ENCODE measurements around the gene SCD. TPM values are rescaled to one million over a fixed set of nuclear protein-coding genes. Genes with fewer than 3 reads are reported as not detected.

SCD gene
- total and polyA plus RNA-seq, 2 of the 13 experiments (the other 11 are each of a cell fraction or from before 2014, with no cell fraction given): 492 to 512 TPM

DNA sequence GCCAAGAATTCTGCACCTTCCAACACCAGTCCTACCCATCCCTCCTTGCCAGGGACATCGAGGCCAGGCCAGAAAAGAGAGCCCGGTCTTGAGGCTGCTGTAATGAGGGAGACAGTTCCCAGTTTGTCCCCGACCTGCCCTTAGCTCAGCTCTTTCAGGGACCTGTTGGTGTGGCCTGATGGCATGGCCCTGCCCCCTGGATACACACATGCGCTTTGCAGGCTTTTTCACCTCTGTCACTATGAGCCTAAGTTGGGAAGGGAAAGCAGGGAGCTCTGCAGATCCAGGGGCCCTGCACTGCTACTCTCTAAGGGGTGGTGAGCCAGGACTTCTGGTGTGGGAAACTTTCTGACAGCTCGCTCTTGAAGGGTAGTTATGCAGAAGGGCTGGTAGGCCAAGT is 2.1 kb downstream of the SCD start (continued):
- TF ChIP-seq, protein P1, sequence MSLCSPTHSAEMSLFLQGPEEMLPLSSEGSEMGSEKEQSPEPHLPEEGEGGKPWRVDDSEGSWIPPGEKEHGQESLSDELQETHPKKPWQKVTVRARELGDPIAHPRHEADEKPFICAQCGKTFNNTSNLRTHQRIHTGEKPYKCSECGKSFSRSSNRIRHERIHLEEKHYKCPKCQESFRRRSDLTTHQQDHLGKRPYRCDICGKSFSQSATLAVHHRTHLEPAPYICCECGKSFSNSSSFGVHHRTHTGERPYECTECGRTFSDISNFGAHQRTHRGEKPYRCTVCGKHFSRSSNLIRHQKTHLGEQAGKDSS (CRISPR knock-in tag; IDR thresholded peaks at IDR 0.05; ENCODE audit: borderline replicate concordance, low read depth): no peak
- TF ChIP-seq ZNF430 (CRISPR knock-in tag; IDR thresholded peaks at IDR 0.05) (no peak), RBFOX2 (IDR thresholded peaks at IDR 0.05; ENCODE audit: low read depth, low read length) (0 out of 2 replicates have a peak, but pooled peaks have one; percentile 37), ZNF510 (CRISPR knock-in tag; IDR thresholded peaks at IDR 0.05; ENCODE audit: low read depth) (no peak), NFIC (IDR thresholded peaks at IDR 0.05; ENCODE audit: low read length) (no peak), KDM6A (CRISPR knock-in tag; IDR thresholded peaks at IDR 0.05; ENCODE audit: low read depth) (no peak), REL (CRISPR knock-in tag; conservative IDR thresholded peaks at IDR 0.05) (no peak), ZNF12 (CRISPR knock-in tag; IDR thresholded peaks at IDR 0.05) (no peak), ZNF777 (CRISPR knock-in tag; IDR thresholded peaks at IDR 0.05) (no peak), ZNF570 (CRISPR knock-in tag; IDR thresholded peaks at IDR 0.05; ENCODE audit: borderline replicate concordance) (no peak), KLF9 (CRISPR knock-in tag; IDR thresholded peaks at IDR 0.05; ENCODE audit: low read depth) (no peak), MAZ (IDR thresholded peaks at IDR 0.05; ENCODE audit: borderline replicate concordance, low read depth, low read length) (no peak), MAZ (CRISPR knock-in tag; IDR thresholded peaks at IDR 0.05; ENCODE audit: low read depth) (no peak)
- TF ChIP-seq, protein P2, sequence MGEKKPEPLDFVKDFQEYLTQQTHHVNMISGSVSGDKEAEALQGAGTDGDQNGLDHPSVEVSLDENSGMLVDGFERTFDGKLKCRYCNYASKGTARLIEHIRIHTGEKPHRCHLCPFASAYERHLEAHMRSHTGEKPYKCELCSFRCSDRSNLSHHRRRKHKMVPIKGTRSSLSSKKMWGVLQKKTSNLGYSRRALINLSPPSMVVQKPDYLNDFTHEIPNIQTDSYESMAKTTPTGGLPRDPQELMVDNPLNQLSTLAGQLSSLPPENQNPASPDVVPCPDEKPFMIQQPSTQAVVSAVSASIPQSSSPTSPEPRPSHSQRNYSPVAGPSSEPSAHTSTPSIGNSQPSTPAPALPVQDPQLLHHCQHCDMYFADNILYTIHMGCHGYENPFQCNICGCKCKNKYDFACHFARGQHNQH (CRISPR knock-in tag; IDR thresholded peaks at IDR 0.05): no peak
- TF ChIP-seq, protein P3, sequence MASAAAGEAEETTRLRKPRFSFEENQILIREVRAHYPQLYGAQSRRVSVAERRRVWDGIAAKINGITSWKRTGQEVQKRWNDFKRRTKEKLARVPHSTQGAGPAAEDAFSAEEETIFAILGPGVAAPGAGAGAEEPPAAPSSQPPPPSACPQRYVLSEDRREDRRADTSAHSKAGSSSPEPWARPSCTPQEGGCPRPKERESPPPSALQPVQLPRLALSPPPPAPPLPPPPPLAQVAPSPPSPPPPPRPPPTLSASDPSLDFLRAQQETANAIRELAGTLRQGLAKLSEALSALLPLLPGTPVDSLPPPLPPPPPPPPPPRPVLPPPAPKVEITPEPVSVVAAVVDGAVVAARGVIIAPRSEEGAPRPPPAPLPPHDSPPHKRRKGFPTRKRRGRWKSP (CRISPR knock-in tag; IDR thresholded peaks at IDR 0.05): 0 out of 2 replicates have a peak, but pooled peaks have one; percentile 36
- TF ChIP-seq, protein P4, sequence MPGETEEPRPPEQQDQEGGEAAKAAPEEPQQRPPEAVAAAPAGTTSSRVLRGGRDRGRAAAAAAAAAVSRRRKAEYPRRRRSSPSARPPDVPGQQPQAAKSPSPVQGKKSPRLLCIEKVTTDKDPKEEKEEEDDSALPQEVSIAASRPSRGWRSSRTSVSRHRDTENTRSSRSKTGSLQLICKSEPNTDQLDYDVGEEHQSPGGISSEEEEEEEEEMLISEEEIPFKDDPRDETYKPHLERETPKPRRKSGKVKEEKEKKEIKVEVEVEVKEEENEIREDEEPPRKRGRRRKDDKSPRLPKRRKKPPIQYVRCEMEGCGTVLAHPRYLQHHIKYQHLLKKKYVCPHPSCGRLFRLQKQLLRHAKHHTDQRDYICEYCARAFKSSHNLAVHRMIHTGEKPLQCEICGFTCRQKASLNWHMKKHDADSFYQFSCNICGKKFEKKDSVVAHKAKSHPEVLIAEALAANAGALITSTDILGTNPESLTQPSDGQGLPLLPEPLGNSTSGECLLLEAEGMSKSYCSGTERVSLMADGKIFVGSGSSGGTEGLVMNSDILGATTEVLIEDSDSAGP (CRISPR knock-in tag; IDR thresholded peaks at IDR 0.05; ENCODE audit: borderline replicate concordance): peak; percentile 36; the same call in 1 of the 2 replicates
- TF ChIP-seq, protein P5, sequence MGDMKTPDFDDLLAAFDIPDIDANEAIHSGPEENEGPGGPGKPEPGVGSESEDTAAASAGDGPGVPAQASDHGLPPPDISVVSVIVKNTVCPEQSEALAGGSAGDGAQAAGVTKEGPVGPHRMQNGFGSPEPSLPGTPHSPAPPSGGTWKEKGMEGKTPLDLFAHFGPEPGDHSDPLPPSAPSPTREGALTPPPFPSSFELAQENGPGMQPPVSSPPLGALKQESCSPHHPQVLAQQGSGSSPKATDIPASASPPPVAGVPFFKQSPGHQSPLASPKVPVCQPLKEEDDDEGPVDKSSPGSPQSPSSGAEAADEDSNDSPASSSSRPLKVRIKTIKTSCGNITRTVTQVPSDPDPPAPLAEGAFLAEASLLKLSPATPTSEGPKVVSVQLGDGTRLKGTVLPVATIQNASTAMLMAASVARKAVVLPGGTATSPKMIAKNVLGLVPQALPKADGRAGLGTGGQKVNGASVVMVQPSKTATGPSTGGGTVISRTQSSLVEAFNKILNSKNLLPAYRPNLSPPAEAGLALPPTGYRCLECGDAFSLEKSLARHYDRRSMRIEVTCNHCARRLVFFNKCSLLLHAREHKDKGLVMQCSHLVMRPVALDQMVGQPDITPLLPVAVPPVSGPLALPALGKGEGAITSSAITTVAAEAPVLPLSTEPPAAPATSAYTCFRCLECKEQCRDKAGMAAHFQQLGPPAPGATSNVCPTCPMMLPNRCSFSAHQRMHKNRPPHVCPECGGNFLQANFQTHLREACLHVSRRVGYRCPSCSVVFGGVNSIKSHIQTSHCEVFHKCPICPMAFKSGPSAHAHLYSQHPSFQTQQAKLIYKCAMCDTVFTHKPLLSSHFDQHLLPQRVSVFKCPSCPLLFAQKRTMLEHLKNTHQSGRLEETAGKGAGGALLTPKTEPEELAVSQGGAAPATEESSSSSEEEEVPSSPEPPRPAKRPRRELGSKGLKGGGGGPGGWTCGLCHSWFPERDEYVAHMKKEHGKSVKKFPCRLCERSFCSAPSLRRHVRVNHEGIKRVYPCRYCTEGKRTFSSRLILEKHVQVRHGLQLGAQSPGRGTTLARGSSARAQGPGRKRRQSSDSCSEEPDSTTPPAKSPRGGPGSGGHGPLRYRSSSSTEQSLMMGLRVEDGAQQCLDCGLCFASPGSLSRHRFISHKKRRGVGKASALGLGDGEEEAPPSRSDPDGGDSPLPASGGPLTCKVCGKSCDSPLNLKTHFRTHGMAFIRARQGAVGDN (CRISPR knock-in tag; IDR thresholded peaks at IDR 0.05): peak; percentile 53
- TF ChIP-seq, protein P6, sequence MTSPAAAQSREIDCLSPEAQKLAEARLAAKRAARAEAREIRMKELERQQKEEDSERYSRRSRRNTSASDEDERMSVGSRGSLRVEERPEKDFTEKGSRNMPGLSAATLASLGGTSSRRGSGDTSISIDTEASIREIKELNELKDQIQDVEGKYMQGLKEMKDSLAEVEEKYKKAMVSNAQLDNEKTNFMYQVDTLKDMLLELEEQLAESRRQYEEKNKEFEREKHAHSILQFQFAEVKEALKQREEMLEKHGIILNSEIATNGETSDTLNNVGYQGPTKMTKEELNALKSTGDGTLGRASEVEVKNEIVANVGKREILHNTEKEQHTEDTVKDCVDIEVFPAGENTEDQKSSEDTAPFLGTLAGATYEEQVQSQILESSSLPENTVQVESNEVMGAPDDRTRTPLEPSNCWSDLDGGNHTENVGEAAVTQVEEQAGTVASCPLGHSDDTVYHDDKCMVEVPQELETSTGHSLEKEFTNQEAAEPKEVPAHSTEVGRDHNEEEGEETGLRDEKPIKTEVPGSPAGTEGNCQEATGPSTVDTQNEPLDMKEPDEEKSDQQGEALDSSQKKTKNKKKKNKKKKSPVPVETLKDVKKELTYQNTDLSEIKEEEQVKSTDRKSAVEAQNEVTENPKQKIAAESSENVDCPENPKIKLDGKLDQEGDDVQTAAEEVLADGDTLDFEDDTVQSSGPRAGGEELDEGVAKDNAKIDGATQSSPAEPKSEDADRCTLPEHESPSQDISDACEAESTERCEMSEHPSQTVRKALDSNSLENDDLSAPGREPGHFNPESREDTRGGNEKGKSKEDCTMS (CRISPR knock-in tag; conservative IDR thresholded peaks at IDR 0.05): no peak
